HFF-Myc (cell line): Measurements from ENCODE around the gene KCNK17.

Experiments
- DNase-seq: peaks from one replicate; pipeline ENCODE4 v3.0.0-alpha.2; 2011; ENCODE audit warnings: low read depth; ENCODE audit errors: extremely low read depth
- H3K4me3 ChIP-seq: replicated peaks from 2 replicates; pipeline ENCODE4 v1.5.1; 2011; ENCODE audit warnings: low read depth, mild to moderate bottlenecking, control low read depth, low read length
- CTCF ChIP-seq: IDR thresholded peaks from 2 replicates; pipeline ENCODE4 v1.5.1; 2012; ENCODE audit warnings: mild to moderate bottlenecking, low read depth, low read length, control low read depth; ENCODE audit errors: missing control alignments

The KCNK17 gene

DNA sequence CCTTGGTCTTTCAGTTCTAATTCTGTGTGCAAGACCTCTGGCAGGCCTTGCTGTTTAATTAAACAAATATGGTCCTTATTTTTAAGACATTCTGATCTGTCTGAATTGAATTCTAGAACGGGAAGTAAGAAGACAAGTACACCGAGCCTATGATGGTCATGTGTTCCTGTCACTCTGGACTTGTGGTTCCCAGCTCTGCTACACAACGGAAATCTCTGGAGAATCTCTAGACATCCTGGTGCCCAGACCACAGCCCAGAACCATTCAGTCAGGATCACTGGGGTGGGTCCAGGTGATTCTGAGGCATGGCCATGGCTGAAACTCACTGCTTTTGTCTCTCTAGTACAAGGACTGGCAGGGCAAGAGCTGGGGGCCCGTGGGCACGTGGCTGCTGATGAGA is 24.2 kb upstream of the KCNK17 start:
- DNase-seq = no peak
- TF ChIP-seq CTCF = no peak
- no peak overlapping the region for H3K4me3 ChIP-seq

DNA sequence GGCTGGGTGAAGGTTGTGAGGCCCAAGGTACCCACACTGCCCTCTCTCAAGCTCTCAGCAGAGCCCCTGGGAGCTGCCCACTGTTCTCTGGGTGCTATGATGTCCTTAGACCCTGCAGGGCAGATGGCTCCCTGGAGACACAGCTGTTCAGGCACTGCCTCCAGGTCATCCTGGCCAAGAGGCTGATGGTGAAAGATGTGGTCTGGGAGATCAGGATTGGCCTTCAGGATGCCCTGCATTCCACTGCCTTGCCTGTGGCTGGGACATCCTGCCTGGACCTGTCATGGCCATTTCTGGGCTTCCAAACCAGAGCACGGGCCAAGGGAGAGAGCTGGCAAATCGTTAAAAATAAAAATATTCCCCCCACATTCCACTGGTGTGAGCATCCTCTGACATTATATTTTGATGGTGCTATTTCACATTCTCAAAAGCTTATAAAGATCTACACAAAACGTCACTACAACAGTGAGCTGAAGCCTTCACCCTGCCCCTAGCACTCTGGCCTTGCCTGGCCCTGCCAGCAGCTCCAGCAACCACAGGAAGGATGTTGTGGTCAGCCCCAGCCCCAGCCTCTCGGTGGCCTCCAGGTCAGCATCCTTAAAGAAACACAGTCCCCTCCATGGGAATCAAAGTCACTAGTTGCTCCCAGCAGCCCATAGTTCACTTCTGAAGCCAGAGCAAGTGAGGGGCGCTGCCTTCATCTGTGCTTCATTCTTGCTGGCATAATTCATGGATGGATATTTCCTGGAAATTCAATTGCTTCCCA is 21.7 kb upstream of the KCNK17 start:
- no peak for TF ChIP-seq CTCF
- H3K4me3 ChIP-seq = no peak overlapping the region
- DNase-seq = no peak

DNA sequence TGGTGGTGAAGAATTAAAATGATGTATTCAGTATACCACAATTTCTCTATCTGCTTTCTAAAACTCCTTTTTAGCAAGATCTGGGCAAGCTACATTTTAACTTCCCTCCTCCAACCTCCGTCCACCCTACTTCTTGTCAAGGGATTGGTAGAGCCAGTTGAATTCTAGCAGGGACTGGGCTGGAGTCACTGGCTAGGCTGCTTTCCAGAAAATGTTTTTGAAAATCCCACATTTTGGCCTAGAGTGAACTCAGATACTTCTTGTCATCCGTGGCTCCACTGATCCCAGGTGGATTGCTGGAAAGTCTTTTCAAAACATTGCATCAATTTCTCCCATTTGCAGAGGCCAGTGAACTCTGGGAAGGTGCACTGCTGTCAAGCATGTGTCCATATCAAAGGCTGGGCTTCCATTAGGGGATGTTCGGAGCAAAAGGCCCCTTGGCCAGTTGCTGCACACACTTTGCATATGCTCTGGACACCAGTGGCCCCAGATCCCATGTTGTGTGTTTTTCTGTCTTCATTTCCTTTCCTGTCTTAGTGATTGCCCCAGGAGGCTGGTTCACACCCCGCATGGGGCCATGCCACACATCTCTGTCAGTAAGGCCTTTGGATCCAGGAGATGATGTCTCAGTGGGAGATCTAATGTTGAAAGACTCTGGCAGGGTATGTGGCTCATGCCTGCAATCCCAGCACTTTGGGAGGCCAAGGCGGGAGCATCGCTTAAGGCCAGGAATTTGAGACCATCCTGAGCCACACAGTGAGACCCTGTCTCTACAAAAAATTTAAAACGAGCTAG is 19.6 kb upstream of the KCNK17 start:
- DNase-seq = no peak
- TF ChIP-seq CTCF = no peak
- H3K4me3 ChIP-seq = no peak overlapping the region

- H3K4me3 ChIP-seq = no peak overlapping the region
- DNase-seq = no peak
- TF ChIP-seq CTCF = no peak
Measured at GRCh38 chr6:39330476-39330875, 16.3 kb upstream of the KCNK17 start.

GRCh38 chr6:39330057-39330456 is 15.8 kb upstream of the KCNK17 start:
- no peak overlapping the region for H3K4me3 ChIP-seq
- TF ChIP-seq CTCF = no peak
- DNase-seq = no peak

DNA sequence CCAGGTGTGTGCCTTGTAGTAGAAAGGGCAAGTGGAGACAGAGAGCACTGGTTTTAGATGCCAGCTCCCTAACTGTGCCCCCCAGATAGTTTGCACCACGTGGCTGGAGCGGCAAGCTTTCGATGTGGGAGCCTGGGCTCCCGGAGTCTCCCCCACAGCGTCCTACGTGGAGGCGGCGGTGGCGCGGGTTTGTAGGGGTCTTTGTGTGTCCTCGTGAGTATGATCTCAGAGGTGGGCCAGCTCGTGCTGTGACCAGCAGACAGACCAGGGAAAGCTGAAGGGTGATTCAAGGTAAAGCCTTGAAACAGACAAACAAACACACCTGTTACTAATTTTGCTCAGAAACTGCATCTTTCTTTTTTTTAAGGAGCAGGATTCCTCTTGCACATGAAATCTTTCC is 13.8 kb upstream of the KCNK17 start:
- TF ChIP-seq CTCF = no peak
- no peak for DNase-seq
- H3K4me3 ChIP-seq = no peak overlapping the region

GRCh38 chr6:39327507-39327906 is 13.3 kb upstream of the KCNK17 start:
- DNase-seq = no peak
- H3K4me3 ChIP-seq = no peak overlapping the region
- no peak for TF ChIP-seq CTCF
